Keratinocyte (primary cell): ENCODE results near the gene AUNIP. TPM values are rescaled to one million over a fixed set of nuclear protein-coding genes. Genes with fewer than 3 reads are reported as not detected.

Source experiments
- DNase-seq: peaks from one replicate; pipeline ENCODE4 v3.0.0-alpha.2; 2011; ENCODE audit warnings: low read depth, missing footprints, low spot score
- FAIRE-seq: peaks from 2 replicates; lab custom pipeline; 2011; peaks lifted over from hg19 to GRCh38; lab: Jason Lieb, UNC
- H2AFZ ChIP-seq: 2 replicates; pipeline ENCODE4 v1.6.0; 2012; ENCODE audit warnings: low read length, control low read depth, inconsistent platforms; ENCODE audit not compliant: control insufficient read depth
- H3K27ac ChIP-seq: 2 replicates; pipeline ENCODE4 v1.5.1; 2011; ENCODE audit warnings: low read length; ENCODE audit not compliant: control insufficient read depth, insufficient read depth
- H3K27me3 ChIP-seq: 3 replicates; pipeline ENCODE4 v1.6.0; 2011; ENCODE audit warnings: low read length; ENCODE audit not compliant: control insufficient read depth, insufficient read depth; ENCODE audit errors: extremely low read depth
- H3K36me3 ChIP-seq, 2 experiments: 2 replicates in 1 of 2; 3 replicates in 1 of 2; pipeline ENCODE4 v1.5.1; 2011; ENCODE audit warnings: low read length in 2 of 2, mild to moderate bottlenecking in 1 of 2; ENCODE audit not compliant: control insufficient read depth in 2 of 2, insufficient read depth in 2 of 2; ENCODE audit errors: extremely low read depth in 1 of 2
- H3K4me1 ChIP-seq: 3 replicates; pipeline ENCODE4 v1.5.1; 2011; ENCODE audit warnings: low read length; ENCODE audit not compliant: control insufficient read depth, insufficient read depth; ENCODE audit errors: extremely low read depth
- H3K4me2 ChIP-seq: 3 replicates; pipeline ENCODE4 v1.6.0; 2011; ENCODE audit warnings: low read depth, low read length; ENCODE audit not compliant: control insufficient read depth, insufficient read depth; ENCODE audit errors: extremely low read depth
- H3K4me3 ChIP-seq, 3 experiments: fragments of 200-600 bp in 1 of 3; sonication (generic) in 1 of 3; 2 replicates in 2 of 3; 3 replicates in 1 of 3; pipeline ENCODE4 v1.5.1; 2011 to 2016; ENCODE audit warnings: low read length in 3 of 3, mild to moderate bottlenecking in 3 of 3, control low read depth in 2 of 3, inconsistent platforms in 1 of 3, low read depth in 1 of 3, mixed read lengths in 1 of 3, mixed run types in 1 of 3, moderate library complexity in 1 of 3; ENCODE audit not compliant: control insufficient read depth in 2 of 3, insufficient read depth in 2 of 3; ENCODE audit errors: extremely low read depth in 1 of 3
- H3K79me2 ChIP-seq: 2 replicates; pipeline ENCODE4 v1.6.0; 2012; ENCODE audit warnings: low read length; ENCODE audit not compliant: control insufficient read depth, insufficient read depth
- H3K9ac ChIP-seq: 3 replicates; pipeline ENCODE4 v1.6.0; 2011; ENCODE audit warnings: low read length; ENCODE audit not compliant: control insufficient read depth, insufficient read depth; ENCODE audit errors: extremely low read depth
- H3K9me1 ChIP-seq: 3 replicates; pipeline ENCODE4 v1.6.0; 2011; ENCODE audit warnings: low read length; ENCODE audit not compliant: control insufficient read depth, insufficient read depth; ENCODE audit errors: extremely low read depth
- H3K9me3 ChIP-seq: 2 replicates; pipeline ENCODE4 v1.5.1; 2012; ENCODE audit warnings: low read depth, low read length; ENCODE audit not compliant: control insufficient read depth
- H4K20me1 ChIP-seq: 3 replicates; pipeline ENCODE4 v1.6.0; 2011; ENCODE audit warnings: low read length; ENCODE audit not compliant: control insufficient read depth, insufficient read depth; ENCODE audit errors: extremely low read depth
- CTCF ChIP-seq, 3 experiments: IDR thresholded peaks in 1 of 3; conservative IDR thresholded peaks in 1 of 3; optimal IDR thresholded peaks in 1 of 3; 2 replicates in 2 of 3; 3 replicates in 1 of 3; pipeline versions ENCODE3 to v1.5.1; 2011; ENCODE audit warnings: low read length in 3 of 3, mild to moderate bottlenecking in 3 of 3, moderate library complexity in 2 of 3, control low read depth in 1 of 3, inconsistent platforms in 1 of 3; ENCODE audit not compliant: insufficient read depth in 2 of 3; ENCODE audit errors: extremely low read depth in 1 of 3
- EZH2 ChIP-seq: IDR thresholded peaks from one replicate; pipeline ENCODE4 v1.6.1; 2012; ENCODE audit warnings: inconsistent platforms, mild to moderate bottlenecking, low read length, moderate library complexity
- dilution Hi-C: fragments of 300-500 bp; cut with MboI; formaldehyde crosslinking; loops from one replicate; pipeline ENCODE4 v1.7.0; 2020; ENCODE audit warnings: low sequenced_read_pairs; ENCODE audit not compliant: extremely low pct_ligation_motif_present
- polyA plus RNA-seq, 5 experiments: library from polyadenylated mRNA; depleted of rRNA in 3 of 5; stranded (reverse) in 3 of 5; stranded (forward) in 1 of 5; unstranded in 1 of 5; fragments of >200 nt; gene quantifications; 1 replicate in 1 of 5; 2 replicates in 3 of 5; 3 replicates in 1 of 5; pipeline versions ENCODE4 v1.2.1 to v1.2.3, GENCODE V29; 2011 to 2012; ENCODE audit warnings: missing spikeins in 2 of 5, low read depth in 1 of 5, low replicate concordance in 1 of 5

AUNIP gene
- polyA plus RNA-seq, 1 donor (not counting 4 experiments of a cell fraction or from before 2014, with no cell fraction given), result 9.3 TPM

GRCh38 chr1:25869909-25870606 lies 10.8 kb upstream of the AUNIP start:
- H3K79me2 ChIP-seq, result peaks cover 10% of the 10 kb centered on the region
- no peaks in the 10 kb centered on the region for H3K9me1 ChIP-seq
- H3K36me3 ChIP-seq, result peaks cover 12% of the 10 kb centered on the region in 2 experiments
- peaks cover 42% of the 10 kb centered on the region for H3K4me1 ChIP-seq
- no peak overlapping the region for H3K9ac ChIP-seq
- H3K4me3 ChIP-seq, result no peak overlapping the region
- FAIRE-seq (no peak), DNase-seq (no peak)
- no peak overlapping the region for H2AFZ ChIP-seq
- no peaks in the 10 kb centered on the region for H3K9me3 ChIP-seq
- H3K4me2 ChIP-seq, result no peak overlapping the region
- TF ChIP-seq CTCF (optimal IDR thresholded peaks at IDR 0.05 in 1 of 3, IDR thresholded peaks at IDR 0.05 in 1 of 3, conservative IDR thresholded peaks at IDR 0.05 in 1 of 3; ENCODE audit: extremely low read depth in 1 of 3, insufficient read depth in 2 of 3, low read length in 3 of 3) (no peak), EZH2 (no peak)
- H3K27ac ChIP-seq, result no peak overlapping the region
- H4K20me1 ChIP-seq, result no peaks in the 10 kb centered on the region
- dilution Hi-C loops, result no loop called here
- H3K27me3 ChIP-seq, result no peaks in the 10 kb centered on the region

GRCh38 chr1:25867210-25867991 lies 8.1 kb upstream of the AUNIP start:
- TF ChIP-seq CTCF (optimal IDR thresholded peaks at IDR 0.05 in 1 of 3, IDR thresholded peaks at IDR 0.05 in 1 of 3, conservative IDR thresholded peaks at IDR 0.05 in 1 of 3; ENCODE audit: extremely low read depth in 1 of 3, insufficient read depth in 2 of 3, low read length in 3 of 3), result no peak
- TF ChIP-seq EZH2, result no peak
- dilution Hi-C loops, result no loop called here
- Histone ChIP-seq H3K27ac (no peak overlapping the region), H3K27me3 (no peaks in the 10 kb centered on the region), H3K9me3 (no peaks in the 10 kb centered on the region), H4K20me1 (no peaks in the 10 kb centered on the region), H3K36me3 (peaks cover 19 to 26% of the 10 kb centered on the region in 2 experiments), H2AFZ (no peak overlapping the region), H3K9ac (no peak overlapping the region), H3K79me2 (no peaks in the 10 kb centered on the region), H3K4me3 (no peak overlapping the region), H3K9me1 (no peaks in the 10 kb centered on the region), H3K4me2 (no peak overlapping the region), H3K4me1 (peaks cover 21% of the 10 kb centered on the region)
- DNase-seq (no peak), FAIRE-seq (no peak)
